22Rv1 (cell line): ENCODE measurements around the gene THADA.

Experiments used
- ZFX ChIP-seq: fragments of 450-650 bp; IDR thresholded peaks from 2 replicates; pipeline ENCODE4 v1.6.1; 2017; ENCODE audit warnings: antibody characterized with exemption, borderline replicate concordance
- TF ChIP-seq, protein P1 (sequence below): fragments of 450-650 bp; IDR thresholded peaks from 2 replicates; pipeline ENCODE4 v1.5.1; 2017; ENCODE audit warnings: mild to moderate bottlenecking

DNA sequence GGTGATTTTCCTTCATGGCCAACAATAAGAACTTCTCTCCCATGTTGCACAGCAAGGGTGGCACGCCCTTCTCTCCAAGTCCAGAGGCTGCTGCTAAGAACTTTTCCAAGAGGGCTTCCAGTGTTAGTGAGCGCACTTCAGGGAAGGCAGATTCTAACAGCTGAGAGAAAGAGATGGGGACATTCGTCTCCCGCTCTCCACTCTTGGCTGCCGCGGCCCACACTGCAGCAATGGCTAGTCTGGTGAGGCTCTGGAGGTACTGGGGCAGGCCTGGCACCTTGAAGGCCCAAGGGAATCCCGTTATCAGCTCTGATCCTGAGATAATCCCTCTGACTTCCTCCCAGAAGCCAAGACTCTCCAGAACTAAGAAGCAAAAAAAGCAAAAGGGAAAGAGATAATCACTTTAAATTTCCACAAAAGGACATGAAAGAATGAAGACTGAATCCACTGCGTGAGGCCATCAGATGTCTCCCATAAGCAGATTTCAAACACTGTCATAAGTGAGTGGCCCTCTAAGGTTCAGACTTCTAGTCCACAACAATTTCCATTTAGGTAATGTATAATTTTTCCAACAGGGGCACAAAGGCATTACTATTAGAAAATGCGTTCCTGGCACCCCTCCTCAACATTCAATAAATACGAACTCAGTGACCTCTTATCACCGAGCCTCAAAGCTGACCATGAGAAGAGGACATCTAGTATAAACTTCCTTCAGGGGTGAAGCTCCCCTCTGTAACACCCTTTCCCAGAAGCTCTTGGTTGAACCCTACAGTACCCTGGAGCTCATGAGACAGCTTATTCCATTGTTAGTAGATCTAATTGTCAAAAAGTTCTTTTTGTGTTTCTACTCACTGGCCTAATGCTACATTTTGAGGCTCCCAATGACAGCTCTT lies 302.7 kb downstream of the THADA start:
- TF ChIP-seq, protein P1, sequence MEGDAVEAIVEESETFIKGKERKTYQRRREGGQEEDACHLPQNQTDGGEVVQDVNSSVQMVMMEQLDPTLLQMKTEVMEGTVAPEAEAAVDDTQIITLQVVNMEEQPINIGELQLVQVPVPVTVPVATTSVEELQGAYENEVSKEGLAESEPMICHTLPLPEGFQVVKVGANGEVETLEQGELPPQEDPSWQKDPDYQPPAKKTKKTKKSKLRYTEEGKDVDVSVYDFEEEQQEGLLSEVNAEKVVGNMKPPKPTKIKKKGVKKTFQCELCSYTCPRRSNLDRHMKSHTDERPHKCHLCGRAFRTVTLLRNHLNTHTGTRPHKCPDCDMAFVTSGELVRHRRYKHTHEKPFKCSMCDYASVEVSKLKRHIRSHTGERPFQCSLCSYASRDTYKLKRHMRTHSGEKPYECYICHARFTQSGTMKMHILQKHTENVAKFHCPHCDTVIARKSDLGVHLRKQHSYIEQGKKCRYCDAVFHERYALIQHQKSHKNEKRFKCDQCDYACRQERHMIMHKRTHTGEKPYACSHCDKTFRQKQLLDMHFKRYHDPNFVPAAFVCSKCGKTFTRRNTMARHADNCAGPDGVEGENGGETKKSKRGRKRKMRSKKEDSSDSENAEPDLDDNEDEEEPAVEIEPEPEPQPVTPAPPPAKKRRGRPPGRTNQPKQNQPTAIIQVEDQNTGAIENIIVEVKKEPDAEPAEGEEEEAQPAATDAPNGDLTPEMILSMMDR, result no peak
- TF ChIP-seq ZFX, result no peak
